Mesodermal cell (in vitro differentiated cells): ENCODE measurements around the gene CA6.
"Not testable (repeated sequence)": the region's sequence is repeated elsewhere in the genome, so short reads cannot be mapped to it uniquely, and the experiment has no call there.

Source experiments
- H3K27ac ChIP-seq: 2 replicates; pipeline ENCODE4 v1.7.0; 2013; ENCODE audit warnings: mild to moderate bottlenecking, low read depth, low read length, moderate library complexity; ENCODE audit not compliant: severe bottlenecking
- H3K36me3 ChIP-seq: 2 replicates; pipeline ENCODE4 v1.7.1; 2013; ENCODE audit warnings: mild to moderate bottlenecking, low read length, moderate library complexity; ENCODE audit not compliant: control insufficient read depth, insufficient read depth
- H3K4me1 ChIP-seq: one replicate; pipeline ENCODE4 v1.7.1; 2013; ENCODE audit warnings: mild to moderate bottlenecking, low read length; ENCODE audit not compliant: insufficient read depth, control insufficient read depth, poor library complexity, severe bottlenecking
- H3K4me3 ChIP-seq: 2 replicates; pipeline ENCODE4 v1.7.0; 2013; ENCODE audit warnings: low read length, control low read depth, mild to moderate bottlenecking; ENCODE audit not compliant: insufficient read depth, poor library complexity, severe bottlenecking; ENCODE audit errors: extremely low read depth
- H3K9me3 ChIP-seq: 2 replicates; pipeline ENCODE4 v1.7.1; 2013; ENCODE audit warnings: mild to moderate bottlenecking, low read length, moderate library complexity; ENCODE audit not compliant: control insufficient read depth
- whole genome bisulfite sequencing, 2 experiments: methylation state at CpG; one replicate each; pipeline ENCODE4 v1.1.5; 2013; ENCODE audit warnings: missing lambda C conversion rate in 2 of 2; ENCODE audit not compliant: insufficient coverage in 2 of 2; 5-methylcytosine and 5-hydroxymethylcytosine counted together

The CA6 gene

GRCh38 chr1:8950309-8950708, 4.6 kb downstream of the CA6 start:
- H3K36me3 ChIP-seq: no peaks in the 10 kb centered on the region
- H3K4me3 ChIP-seq: no peak overlapping the region
- 73 to 93% methylated on average over 2 to 3 of the region's 3 CpGs for WGBS, 2 experiments

GRCh38 chr1:8951231-8951630, 5.6 kb downstream of the CA6 start:
- no peaks in the 10 kb centered on the region for H3K9me3 ChIP-seq
- no peak overlapping the region for H3K27ac ChIP-seq
- H3K4me1 ChIP-seq: peaks cover 10% of the 10 kb centered on the region
- WGBS, 2 experiments: 53 to 74% methylated on average over 3 to 4 of the region's 6 CpGs
- H3K36me3 ChIP-seq: no peaks in the 10 kb centered on the region
- H3K4me3 ChIP-seq: no peak overlapping the region

More at GRCh38 chr1:8950309-8950708, 4.6 kb downstream of the CA6 start:
- Histone ChIP-seq H3K27ac (no peak overlapping the region), H3K4me1 (peaks cover 9% of the 10 kb centered on the region), H3K9me3 (no peaks in the 10 kb centered on the region)

GRCh38 chr1:8955406-8955805, 9.7 kb downstream of the CA6 start:
- Histone ChIP-seq H3K9me3 (no peaks in the 10 kb centered on the region), H3K36me3 (no peaks in the 10 kb centered on the region), H3K4me1 (peaks cover 3% of the 10 kb centered on the region), H3K4me3 (no peak overlapping the region), H3K27ac (no peak overlapping the region)
- 83 to 88% methylated on average over 9 to 11 of the region's 11 CpGs for WGBS, 2 experiments

GRCh38 chr1:8956461-8957349, 11.0 kb downstream of the CA6 start:
- WGBS, 2 experiments: 91 to 99% methylated on average over 13 to 14 of the region's 17 CpGs
- Histone ChIP-seq H3K36me3 (no peaks in the 10 kb centered on the region), H3K4me3 (no peak overlapping the region), H3K4me1 (peaks cover 3% of the 10 kb centered on the region), H3K9me3 (no peaks in the 10 kb centered on the region), H3K27ac (no peak overlapping the region)

- Histone ChIP-seq H3K27ac (no peak overlapping the region), H3K4me1 (no peaks in the 10 kb centered on the region), H3K9me3 (no peaks in the 10 kb centered on the region), H3K36me3 (no peaks in the 10 kb centered on the region), H3K4me3 (no peak overlapping the region)
- WGBS, 2 experiments: 48 to 56% methylated on average over 12 to 13 of the region's 13 CpGs
Measured at GRCh38 chr1:8962812-8963530, 17.3 kb downstream of the CA6 start.

- Histone ChIP-seq H3K9me3 (no peaks in the 10 kb centered on the region), H3K4me3 (no peak overlapping the region), H3K4me1 (no peaks in the 10 kb centered on the region), H3K27ac (no peak overlapping the region), H3K36me3 (no peaks in the 10 kb centered on the region)
- WGBS, 2 experiments: 79 to 89% methylated on average over 8 of the region's 8 CpGs
Measured at GRCh38 chr1:8963963-8964362, 18.3 kb downstream of the CA6 start.

GRCh38 chr1:8965121-8965820, 19.6 kb downstream of the CA6 start:
- Histone ChIP-seq H3K4me1 (no peaks in the 10 kb centered on the region), H3K36me3 (no peaks in the 10 kb centered on the region), H3K4me3 (no peak overlapping the region), H3K27ac (no peak overlapping the region), H3K9me3 (no peaks in the 10 kb centered on the region)
- WGBS, 2 experiments: 96 to 99% methylated on average over 7 of the region's 16 CpGs

GRCh38 chr1:8966606-8967005, 20.9 kb downstream of the CA6 start:
- Histone ChIP-seq H3K36me3 (no peaks in the 10 kb centered on the region), H3K9me3 (no peaks in the 10 kb centered on the region), H3K27ac (no peak overlapping the region), H3K4me3 (no peak overlapping the region), H3K4me1 (no peaks in the 10 kb centered on the region)
- 92 to 100% methylated on average over 2 of the region's 4 CpGs for WGBS, 2 experiments

- H3K27ac ChIP-seq, H3K36me3 ChIP-seq, H3K4me1 ChIP-seq, H3K4me3 ChIP-seq, H3K9me3 ChIP-seq: not testable (repeated sequence)
- WGBS, 2 experiments: 91 to 93% methylated on average over 9 of the region's 9 CpGs
Measured at GRCh38 chr1:8968902-8969301, 23.2 kb downstream of the CA6 start.

GRCh38 chr1:8969937-8970336, 24.3 kb downstream of the CA6 start:
- Histone ChIP-seq H3K27ac (no peak overlapping the region), H3K4me1 (no peaks in the 10 kb centered on the region), H3K9me3 (no peaks in the 10 kb centered on the region), H3K4me3 (no peak overlapping the region), H3K36me3 (no peaks in the 10 kb centered on the region)
- WGBS, 2 experiments: 83 to 97% methylated on average over 1 to 5 of the region's 7 CpGs
